ENCODE measurements around the gene ARHGAP11A. TPM values are rescaled to one million over a fixed set of nuclear protein-coding genes. Genes with fewer than 3 reads are reported as not detected.

The ARHGAP11A gene
- total RNA-seq, 2 donors from 2014 or later = 89.9 to 108 TPM

DNA sequence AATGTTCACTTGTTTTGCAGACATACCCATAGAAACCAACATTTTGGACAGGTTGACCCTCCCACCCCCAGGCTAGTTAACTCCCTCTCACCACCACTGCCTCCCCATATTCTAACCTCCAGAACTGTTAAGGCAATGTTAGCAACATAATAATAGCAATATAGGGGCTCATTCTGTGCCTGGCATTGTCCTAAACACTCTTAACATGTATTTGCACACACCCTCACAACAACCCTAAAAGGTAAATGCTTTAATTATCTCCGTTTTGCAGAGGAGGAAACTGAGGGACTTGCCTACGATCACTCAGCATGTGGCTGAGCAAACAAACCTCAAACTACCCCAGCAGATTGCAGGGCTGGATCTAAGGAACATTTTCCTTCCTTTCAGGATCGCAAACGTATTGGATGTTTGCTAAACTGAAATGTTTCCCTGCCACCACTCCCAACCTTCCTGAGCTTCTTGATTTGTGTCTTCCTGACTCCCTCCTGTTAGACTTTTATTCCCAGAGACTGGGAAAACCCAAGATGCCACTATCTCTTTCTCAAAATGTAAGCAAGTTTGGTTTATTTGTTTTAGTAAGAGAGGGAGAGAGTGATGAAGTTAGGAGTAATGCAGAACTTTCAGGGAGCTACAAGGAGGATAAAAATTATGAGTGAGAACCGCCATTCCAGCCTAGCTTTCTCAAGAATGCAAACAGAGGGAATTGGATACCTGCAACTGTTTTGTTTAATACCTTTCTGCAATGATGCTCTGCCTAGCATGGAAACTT, 27.5 kb downstream of the ARHGAP11A start:
- DNase-seq (ENCODE audit: low spot score) (no peak), ATAC-seq (no peak)
- H3K4me3 Mint-ChIP-seq = no peak overlapping the region
- H3K9me3 Mint-ChIP-seq = no peaks in the 10 kb centered on the region
- no peak overlapping the region for H3K27ac Mint-ChIP-seq
- H3K27me3 Mint-ChIP-seq = peaks cover 6% of the 10 kb centered on the region in 2 donors
- H3K36me3 Mint-ChIP-seq = peaks cover 14% of the 10 kb centered on the region
- peaks cover 0 to 7% of the 10 kb centered on the region in 2 donors for H3K4me1 Mint-ChIP-seq (ENCODE audit: low read depth in 2 of 2)

DNA sequence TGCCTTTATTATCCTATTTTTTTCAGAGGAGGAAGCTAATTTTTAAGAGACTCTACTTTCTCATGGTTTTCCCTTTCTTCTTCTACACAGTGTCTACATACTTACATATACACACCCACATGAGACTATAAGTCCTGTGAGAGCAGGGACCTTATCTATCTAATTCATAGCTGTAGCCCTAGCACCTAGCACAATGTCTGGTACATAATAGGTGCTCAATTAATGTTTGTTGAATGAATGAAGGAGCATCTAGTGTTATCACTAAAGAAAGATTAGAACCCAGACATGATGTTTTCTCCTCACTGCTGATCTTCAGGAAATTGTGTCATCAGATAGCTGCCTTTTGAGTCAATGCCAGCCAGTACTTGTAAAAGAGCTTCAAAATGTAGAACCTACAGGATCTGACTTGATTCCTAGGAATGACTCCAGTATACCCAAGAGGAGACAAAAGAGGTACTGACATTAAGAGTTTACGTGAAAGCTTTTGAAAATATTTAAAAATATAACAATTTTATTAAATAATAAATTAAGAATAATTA, 28.7 kb downstream of the ARHGAP11A start:
- Mint-ChIP-seq H3K4me3 (no peak overlapping the region), H3K36me3 (peaks cover 19% of the 10 kb centered on the region)
- no peak for ATAC-seq

DNA sequence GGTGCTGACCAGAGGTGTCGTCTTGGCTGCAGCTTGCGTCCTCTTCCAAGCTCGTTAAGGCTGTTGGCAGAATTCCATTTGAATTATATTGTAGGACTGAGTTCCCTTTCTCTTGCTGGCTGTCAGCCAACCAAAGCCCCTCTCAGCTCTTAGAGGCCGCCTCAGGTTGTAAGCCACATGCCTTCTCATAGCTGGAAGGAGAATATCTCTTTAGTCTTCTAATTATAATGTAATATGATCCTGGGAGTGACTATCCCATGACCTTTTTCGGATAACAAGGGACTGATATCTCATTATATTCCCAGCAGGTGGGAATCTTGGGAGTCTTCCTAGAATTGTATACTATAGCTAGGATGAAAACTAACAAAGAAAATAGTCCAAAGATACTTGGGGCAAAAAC, 31.0 kb downstream of the ARHGAP11A start:
- DNase-seq (ENCODE audit: low spot score) (no peak), ATAC-seq (no peak)
- peaks cover 12% of the 10 kb centered on the region for H3K36me3 Mint-ChIP-seq
- H3K27me3 Mint-ChIP-seq = peaks cover 4 to 5% of the 10 kb centered on the region in 2 donors
- no peaks in the 10 kb centered on the region for H3K9me3 Mint-ChIP-seq
- H3K4me1 Mint-ChIP-seq (ENCODE audit: low read depth in 2 of 2) = peaks cover 0 to 5% of the 10 kb centered on the region in 2 donors
- no peak overlapping the region for H3K27ac Mint-ChIP-seq
- no peak overlapping the region for H3K4me3 Mint-ChIP-seq

More for the DNA sequence above, 28.7 kb downstream of the ARHGAP11A start:
- Mint-ChIP-seq H3K9me3 (no peaks in the 10 kb centered on the region), H3K27ac (no peak overlapping the region), H3K4me1 (ENCODE audit: low read depth in 2 of 2) (peaks cover 0 to 7% of the 10 kb centered on the region in 2 donors), H3K27me3 (peaks cover 6% of the 10 kb centered on the region in 2 donors)
- no peak for DNase-seq (ENCODE audit: low spot score)

DNA sequence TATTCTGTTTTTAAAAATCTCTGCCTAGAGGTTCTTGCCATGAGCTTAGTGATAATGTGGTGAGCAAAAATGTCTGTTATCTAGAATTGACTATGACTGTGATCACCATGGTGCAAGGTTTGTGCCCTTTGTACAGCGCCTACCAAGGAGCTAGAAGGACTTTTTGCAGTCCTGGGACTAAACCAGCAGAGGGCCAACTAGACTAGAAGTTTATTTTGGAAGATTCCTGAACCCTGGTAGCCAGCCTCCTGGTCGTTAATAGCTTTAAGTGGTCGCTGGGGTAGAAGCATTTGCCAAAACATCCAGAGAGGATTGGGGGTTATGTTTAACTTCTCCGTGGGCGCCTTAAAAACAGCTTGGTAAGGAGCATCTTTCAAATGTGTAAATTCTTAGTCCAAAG, 34.0 kb downstream of the ARHGAP11A start:
- DNase-seq (ENCODE audit: low spot score) (no peak), ATAC-seq (no peak)
- no peaks in the 10 kb centered on the region for H3K4me1 Mint-ChIP-seq (ENCODE audit: low read depth in 2 of 2)
- peaks cover 9% of the 10 kb centered on the region for H3K36me3 Mint-ChIP-seq
- H3K4me3 Mint-ChIP-seq = no peak overlapping the region
- H3K9me3 Mint-ChIP-seq = no peaks in the 10 kb centered on the region
- no peak overlapping the region for H3K27ac Mint-ChIP-seq
- H3K27me3 Mint-ChIP-seq = no peaks in the 10 kb centered on the region

DNA sequence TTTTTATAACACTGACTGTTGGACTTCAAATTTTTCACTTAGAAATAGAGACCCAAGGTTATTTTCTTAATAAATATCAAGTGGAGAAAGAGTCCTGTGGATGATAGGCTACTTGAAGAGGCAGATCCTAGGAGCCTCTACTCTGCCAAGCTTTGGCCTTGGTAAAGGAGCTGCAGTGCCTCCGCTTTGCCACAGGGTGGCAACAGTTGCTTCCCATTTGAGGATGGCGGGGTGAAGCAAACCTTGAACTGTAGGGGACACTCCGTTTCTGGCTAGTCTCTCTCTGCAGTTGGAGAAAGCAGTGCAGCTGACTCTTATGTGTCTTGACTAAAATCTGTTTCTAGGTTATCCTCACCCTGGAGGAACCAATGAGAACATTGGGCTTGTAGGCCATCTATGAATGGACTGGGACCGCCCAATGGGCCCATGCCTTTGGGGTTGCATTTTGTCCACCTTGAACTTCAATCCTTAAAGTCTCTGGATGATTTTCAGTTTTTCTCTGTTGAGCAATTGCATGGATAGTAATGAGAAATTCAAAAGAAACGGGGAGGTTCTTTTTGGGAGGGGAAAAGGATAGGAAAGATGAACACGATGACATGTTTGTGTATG, 36.0 kb downstream of the ARHGAP11A start:
- DNase-seq (ENCODE audit: low spot score) = peak; percentile 68
- Mint-ChIP-seq H3K27ac (no peak overlapping the region), H3K9me3 (no peaks in the 10 kb centered on the region), H3K4me1 (ENCODE audit: low read depth in 2 of 2) (no peaks in the 10 kb centered on the region), H3K36me3 (peaks cover 9% of the 10 kb centered on the region), H3K4me3 (no peak overlapping the region), H3K27me3 (no peaks in the 10 kb centered on the region)
- peak; percentile 61 to 75 for ATAC-seq

DNA sequence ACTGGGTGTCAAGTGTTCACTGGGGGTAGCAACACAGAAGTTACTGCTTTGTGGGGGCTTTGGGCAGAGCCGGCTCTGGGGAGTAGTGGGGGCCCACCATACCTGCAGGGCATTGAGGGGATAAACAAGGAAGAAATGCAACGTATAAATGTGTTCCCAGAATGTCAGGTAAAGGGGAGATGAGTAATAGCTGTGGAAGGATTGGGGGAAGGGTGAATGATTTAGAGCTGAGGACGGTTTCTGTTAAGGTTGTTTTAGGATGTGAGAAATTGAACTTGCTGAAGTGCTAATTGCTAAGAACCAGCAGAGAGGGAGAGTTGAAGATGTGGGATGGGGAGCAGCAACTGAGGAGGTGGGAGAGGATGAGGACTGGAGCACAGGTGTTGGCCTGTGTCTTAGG, 36.9 kb downstream of the ARHGAP11A start:
- Mint-ChIP-seq H3K27me3 (no peaks in the 10 kb centered on the region), H3K9me3 (no peaks in the 10 kb centered on the region), H3K4me3 (no peak overlapping the region), H3K36me3 (peaks cover 9% of the 10 kb centered on the region), H3K27ac (no peak overlapping the region), H3K4me1 (ENCODE audit: low read depth in 2 of 2) (peaks cover under 1 to 1% of the 10 kb centered on the region in 2 donors)
- ATAC-seq = no peak
- DNase-seq (ENCODE audit: low spot score) = no peak

DNA sequence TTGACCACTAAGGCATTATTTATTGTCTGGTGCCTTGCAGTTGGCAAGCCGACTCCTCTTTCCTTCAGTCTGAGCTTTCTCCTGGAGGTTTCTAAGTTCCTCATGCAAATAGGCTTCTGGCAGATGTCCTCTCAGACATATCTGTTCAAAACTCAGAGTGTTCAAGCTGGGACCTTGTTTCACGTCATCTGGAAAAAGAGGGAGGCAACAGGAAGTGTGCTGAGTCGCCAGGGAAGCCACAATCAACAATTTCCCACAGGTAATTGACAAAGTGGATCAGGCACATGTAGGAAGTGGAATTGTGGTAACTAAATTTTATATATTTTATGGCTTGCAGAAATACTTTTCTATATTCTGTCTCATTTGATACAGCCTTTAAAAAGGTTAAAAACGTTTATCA, 40.8 kb downstream of the ARHGAP11A start:
- no peaks in the 10 kb centered on the region for H3K27me3 Mint-ChIP-seq
- no peak overlapping the region for H3K4me3 Mint-ChIP-seq
- no peaks in the 10 kb centered on the region for H3K9me3 Mint-ChIP-seq
- ATAC-seq (no peak), DNase-seq (ENCODE audit: low spot score) (no peak)
- H3K27ac Mint-ChIP-seq = no peak overlapping the region
- peaks cover 6 to 7% of the 10 kb centered on the region in 2 donors for H3K4me1 Mint-ChIP-seq (ENCODE audit: low read depth in 2 of 2)
- no peaks in the 10 kb centered on the region for H3K36me3 Mint-ChIP-seq

DNA sequence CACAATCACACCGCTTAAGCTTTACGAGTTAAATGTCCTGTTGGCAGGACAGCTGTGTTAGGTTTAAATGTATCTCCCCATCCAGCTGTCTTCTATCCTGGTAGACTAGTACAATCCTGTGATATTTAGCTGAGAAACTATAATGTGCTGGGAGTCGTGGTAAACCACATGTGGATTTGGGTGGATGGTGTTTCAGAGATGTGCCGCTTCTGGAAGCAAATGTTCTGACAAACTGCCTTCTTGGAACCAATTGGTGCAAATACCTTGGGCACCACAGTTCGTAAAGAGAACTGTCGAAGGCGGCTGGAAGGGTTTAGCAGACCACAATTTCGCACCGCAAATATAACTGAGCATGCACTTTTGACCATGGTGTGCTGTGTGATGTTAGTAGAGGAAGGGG, 41.2 kb downstream of the ARHGAP11A start:
- DNase-seq (ENCODE audit: low spot score) = no peak
- no peaks in the 10 kb centered on the region for H3K36me3 Mint-ChIP-seq
- peaks cover 6 to 7% of the 10 kb centered on the region in 2 donors for H3K4me1 Mint-ChIP-seq (ENCODE audit: low read depth in 2 of 2)
- ATAC-seq = no peak
- H3K4me3 Mint-ChIP-seq = no peak overlapping the region
- no peak overlapping the region for H3K27ac Mint-ChIP-seq
- H3K27me3 Mint-ChIP-seq = no peaks in the 10 kb centered on the region
- H3K9me3 Mint-ChIP-seq = no peaks in the 10 kb centered on the region

DNA sequence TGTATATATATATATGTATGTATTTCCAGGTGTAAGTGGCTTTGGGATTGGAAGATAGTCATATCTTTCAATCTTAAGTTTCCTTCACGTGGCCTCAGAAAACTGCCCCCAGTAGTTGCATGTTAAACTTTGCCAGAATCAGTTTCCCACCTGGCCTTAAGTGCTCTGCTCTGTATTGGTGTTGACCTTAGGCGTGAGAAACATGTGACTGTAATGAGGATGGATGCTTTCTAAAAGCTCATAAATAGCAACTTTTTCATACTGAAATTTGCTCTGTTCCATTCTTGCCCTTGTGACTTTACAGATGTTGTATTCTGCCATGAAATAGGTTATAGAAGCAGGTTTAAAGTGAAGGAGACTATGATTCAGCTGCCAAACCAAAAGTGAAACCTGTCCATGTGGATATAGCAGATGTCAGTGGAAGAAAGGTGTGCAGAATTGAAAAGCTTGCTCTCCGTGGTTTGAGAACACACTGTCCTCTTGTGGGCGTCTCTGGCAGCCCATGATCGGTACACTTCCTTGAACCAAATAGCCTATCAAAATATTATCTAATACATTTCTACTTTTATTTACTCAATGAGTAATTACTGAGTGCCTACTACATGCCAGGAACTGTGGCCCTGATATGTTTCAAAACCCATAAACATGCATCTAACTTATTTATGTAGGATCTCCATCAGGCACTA, 42.0 kb downstream of the ARHGAP11A start:
- no peak for DNase-seq (ENCODE audit: low spot score)
- H3K27ac Mint-ChIP-seq = no peak overlapping the region
- no peaks in the 10 kb centered on the region for H3K36me3 Mint-ChIP-seq
- no peaks in the 10 kb centered on the region for H3K9me3 Mint-ChIP-seq
- ATAC-seq = peak; percentile 36 to 44
- no peaks in the 10 kb centered on the region for H3K27me3 Mint-ChIP-seq
- H3K4me1 Mint-ChIP-seq (ENCODE audit: low read depth in 2 of 2) = peaks cover 6 to 8% of the 10 kb centered on the region in 2 donors
- H3K4me3 Mint-ChIP-seq = no peak overlapping the region

DNA sequence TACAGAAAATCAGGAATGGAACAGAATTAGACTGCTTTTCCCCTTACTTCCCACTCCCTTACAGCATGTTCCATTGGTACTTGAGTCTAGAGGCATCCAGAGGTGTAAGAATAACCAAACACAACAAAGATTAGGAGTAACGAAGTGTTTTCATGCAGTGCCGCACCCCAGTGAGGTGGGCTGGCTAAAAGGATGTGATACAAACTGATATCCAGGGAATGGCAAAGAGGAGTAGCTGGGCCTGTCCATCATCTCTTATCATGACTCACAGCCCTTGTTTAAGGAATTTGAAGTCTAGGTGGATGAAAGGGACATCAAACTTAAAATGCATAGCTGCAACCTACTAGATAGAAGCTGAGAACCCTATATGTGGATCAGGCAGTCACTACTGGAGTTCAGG, 42.6 kb downstream of the ARHGAP11A start:
- Mint-ChIP-seq H3K4me1 (ENCODE audit: low read depth in 2 of 2) (peaks cover 11 to 14% of the 10 kb centered on the region in 2 donors), H3K27me3 (no peaks in the 10 kb centered on the region), H3K27ac (no peak overlapping the region), H3K9me3 (no peaks in the 10 kb centered on the region), H3K36me3 (no peaks in the 10 kb centered on the region), H3K4me3 (no peak overlapping the region)
- DNase-seq (ENCODE audit: low spot score) (no peak), ATAC-seq (no peak)

DNA sequence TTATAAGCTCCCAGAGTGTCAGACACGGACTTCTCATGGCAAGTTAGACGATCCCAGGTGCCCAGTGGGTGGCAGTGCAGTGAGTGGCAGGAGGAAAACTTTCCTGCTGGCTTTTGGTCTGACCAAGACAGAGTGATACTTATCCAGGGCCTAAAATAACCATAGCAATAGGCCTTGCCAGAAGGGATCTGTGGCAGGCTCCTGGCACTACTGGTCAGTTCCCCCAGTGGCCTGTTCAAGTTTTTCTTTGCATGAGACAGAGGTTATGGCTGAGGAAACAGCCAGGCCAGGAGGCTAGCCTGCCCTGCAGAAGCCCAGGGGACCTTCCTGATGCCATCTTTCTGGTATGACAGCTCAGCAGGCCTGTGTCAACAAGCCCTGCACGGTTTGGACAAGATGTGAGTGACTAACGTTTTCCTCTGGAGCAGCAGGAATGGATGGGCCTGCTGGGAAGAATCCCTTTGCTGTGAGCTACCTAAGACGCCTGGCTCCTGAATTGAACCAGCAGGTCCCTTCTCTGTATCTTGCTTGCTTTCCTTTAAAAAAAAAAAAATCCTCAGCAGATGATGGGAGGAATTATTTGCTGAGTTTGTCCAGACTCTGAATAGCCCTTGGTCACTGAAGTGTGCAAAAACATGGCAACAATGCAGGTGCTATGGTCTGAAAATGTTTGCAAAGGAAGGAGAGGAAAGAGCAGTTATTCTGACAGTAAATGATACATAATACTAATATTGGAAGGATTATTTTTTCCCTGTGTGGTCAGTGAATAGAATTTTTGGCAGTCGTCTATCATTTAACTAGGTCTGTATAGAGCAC, 44.2 kb downstream of the ARHGAP11A start:
- no peak overlapping the region for H3K27ac Mint-ChIP-seq
- no peak for DNase-seq (ENCODE audit: low spot score)
- no peaks in the 10 kb centered on the region for H3K27me3 Mint-ChIP-seq
- ATAC-seq = no peak
- no peaks in the 10 kb centered on the region for H3K9me3 Mint-ChIP-seq
- H3K4me3 Mint-ChIP-seq = no peak overlapping the region
- no peaks in the 10 kb centered on the region for H3K36me3 Mint-ChIP-seq
- peaks cover 11 to 14% of the 10 kb centered on the region in 2 donors for H3K4me1 Mint-ChIP-seq (ENCODE audit: low read depth in 2 of 2)

DNA sequence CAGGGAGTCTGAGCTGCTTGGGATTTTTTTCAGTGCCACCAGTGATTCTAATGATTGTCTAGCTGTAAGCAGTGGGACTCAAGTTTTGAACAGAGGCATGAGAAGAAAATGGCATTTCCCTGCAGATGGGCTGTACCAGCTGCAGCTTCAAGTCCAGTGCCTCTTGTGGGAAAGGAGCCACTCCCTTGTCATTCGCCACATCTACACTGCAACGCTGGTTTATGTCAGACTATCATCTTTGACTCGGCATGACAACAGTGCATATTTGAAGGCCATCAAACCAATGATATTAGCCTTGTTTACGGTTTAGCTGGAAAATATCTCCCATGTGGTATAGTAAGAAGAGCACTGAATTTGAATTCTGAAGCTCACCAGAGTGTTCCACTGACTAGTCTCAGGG, 48.4 kb downstream of the ARHGAP11A start:
- peaks cover 5 to 7% of the 10 kb centered on the region in 2 donors for H3K4me1 Mint-ChIP-seq (ENCODE audit: low read depth in 2 of 2)
- H3K36me3 Mint-ChIP-seq = no peaks in the 10 kb centered on the region
- no peak overlapping the region for H3K27ac Mint-ChIP-seq
- ATAC-seq (no peak), DNase-seq (ENCODE audit: low spot score) (no peak)
- H3K4me3 Mint-ChIP-seq = no peak overlapping the region
- no peaks in the 10 kb centered on the region for H3K27me3 Mint-ChIP-seq
- H3K9me3 Mint-ChIP-seq = no peaks in the 10 kb centered on the region

DNA sequence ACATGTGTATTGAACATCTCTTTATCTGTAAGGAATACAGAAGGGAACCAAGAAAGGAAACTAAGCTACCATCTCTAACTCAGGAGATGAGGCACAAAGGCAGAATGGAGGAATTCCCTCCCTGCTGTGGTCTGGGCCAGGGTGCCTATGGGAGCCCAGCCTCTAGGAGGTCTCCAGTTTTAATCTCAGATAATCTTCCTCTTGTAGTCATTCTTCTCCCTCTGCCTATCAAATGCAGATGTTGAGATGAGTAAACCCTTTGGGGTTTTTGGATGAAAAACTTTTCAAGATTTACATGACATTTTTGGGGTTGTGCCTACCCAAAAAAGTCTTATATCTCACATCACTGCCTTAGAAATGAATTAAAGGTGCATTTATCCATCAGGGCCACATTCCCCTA, 49.5 kb downstream of the ARHGAP11A start:
- DNase-seq (ENCODE audit: low spot score) (no peak), ATAC-seq (no peak)
- peaks cover 5 to 7% of the 10 kb centered on the region in 2 donors for H3K4me1 Mint-ChIP-seq (ENCODE audit: low read depth in 2 of 2)
- no peaks in the 10 kb centered on the region for H3K27me3 Mint-ChIP-seq
- no peaks in the 10 kb centered on the region for H3K9me3 Mint-ChIP-seq
- no peak overlapping the region for H3K27ac Mint-ChIP-seq
- no peak overlapping the region for H3K4me3 Mint-ChIP-seq
- H3K36me3 Mint-ChIP-seq = no peaks in the 10 kb centered on the region
